ENCODE measurements around the gene SLC7A8.
"Not testable (repeated sequence)": the region's sequence is repeated elsewhere in the genome, so short reads cannot be mapped to it uniquely, and the experiment has no call there.

Gene SLC7A8

DNA sequence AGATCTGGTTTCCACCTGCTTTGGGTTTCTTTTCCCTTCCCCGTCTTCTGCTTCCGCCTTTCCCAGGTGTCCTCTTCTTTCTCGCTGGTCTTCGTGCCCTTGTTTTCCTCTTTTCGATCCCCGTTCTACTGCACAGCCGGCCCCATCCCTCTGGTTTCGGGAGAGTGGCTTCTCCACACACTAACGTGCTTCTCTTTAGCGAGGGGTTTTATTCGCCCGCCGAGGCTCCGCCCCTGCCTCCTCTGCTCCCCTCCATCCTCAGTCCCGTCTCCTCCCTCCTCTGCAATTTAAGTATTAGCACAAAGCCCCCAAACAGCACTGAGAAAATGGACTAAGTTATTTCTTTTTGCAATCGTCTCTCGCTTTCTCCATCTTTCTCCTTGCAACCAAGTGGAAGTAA, at the start of gene SLC7A8:
SLC7A8 (minus strand) TSS at position 182 of the 400 bp plus-strand sequence. CDS start 746 bp downstream, outside the sequence.
- no peak for DNase-seq (ENCODE audit: low read depth in 1 of 2, low spot score in 1 of 2)

DNA sequence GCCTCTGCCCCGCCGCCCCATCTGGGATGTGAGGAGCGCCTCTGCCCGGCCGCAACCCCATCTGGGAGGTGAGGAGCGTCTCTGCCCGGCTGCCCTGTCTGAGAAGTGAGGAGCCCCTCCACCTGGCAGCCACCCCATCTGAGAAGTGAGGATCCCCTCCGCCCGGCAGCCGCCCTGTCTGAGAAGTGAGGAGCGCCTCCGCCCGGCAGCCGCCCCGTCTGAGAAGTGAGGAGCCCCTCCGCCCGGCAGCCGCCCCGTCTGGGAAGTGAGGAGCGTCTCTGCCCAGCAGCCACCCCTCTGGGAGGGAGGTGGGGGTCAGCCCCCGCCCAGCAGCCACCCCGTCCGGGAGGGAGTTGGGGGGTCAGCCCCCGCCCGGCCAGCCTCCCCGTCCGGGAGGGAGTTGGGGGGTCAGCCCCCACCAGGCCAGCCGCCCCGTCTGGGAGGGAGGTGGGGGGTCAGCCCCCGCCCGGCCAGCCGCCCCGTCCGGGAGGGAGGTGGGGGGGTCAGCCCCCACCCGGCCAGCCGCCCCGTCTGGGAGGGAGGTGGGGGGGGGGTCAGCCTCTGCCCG, 48.9 kb upstream of the SLC7A8 start:
- not testable (repeated sequence) for DNase-seq (ENCODE audit: low read depth in 1 of 2, low spot score in 1 of 2)

DNA sequence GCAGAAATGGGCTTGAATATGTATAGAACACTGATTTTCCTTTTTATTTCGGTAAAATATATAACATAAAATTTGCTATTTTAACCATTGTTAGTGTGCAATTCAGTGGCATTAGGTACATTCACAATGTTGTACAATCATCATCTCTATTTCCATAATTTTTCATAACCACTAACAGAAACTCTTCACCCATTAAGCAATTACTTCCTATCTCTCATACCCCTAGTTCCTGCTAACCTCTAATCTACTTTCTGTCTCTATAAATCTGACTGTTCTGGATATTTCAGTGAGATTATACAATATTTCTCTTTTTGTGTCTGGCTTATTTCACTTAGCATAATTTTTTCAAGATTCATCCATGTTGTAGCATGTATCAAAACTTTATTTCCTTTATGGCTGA, 45.4 kb upstream of the SLC7A8 start:
- DNase-seq (ENCODE audit: low read depth in 1 of 2, low spot score in 1 of 2) = no peak

DNA sequence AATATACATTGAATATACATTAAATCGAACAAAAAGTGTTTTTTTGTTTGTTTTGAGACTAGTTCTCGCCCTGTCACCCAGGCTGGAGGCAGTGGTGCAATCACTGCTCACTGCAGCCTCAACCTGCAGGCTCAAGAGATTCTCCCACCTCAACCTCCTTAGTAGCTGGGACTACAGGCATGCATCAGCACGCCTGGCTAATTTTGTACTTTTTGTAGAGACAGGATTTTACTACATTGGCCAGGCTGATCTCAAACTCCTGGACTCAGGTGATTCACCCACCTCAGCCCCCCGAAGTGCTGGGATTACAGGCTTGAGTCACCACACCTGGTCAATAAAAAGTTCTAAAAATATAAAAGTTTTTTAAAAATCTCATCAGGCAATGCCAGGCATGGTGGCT, 44.1 kb upstream of the SLC7A8 start:
- no peak for DNase-seq (ENCODE audit: low read depth in 1 of 2, low spot score in 1 of 2)

DNA sequence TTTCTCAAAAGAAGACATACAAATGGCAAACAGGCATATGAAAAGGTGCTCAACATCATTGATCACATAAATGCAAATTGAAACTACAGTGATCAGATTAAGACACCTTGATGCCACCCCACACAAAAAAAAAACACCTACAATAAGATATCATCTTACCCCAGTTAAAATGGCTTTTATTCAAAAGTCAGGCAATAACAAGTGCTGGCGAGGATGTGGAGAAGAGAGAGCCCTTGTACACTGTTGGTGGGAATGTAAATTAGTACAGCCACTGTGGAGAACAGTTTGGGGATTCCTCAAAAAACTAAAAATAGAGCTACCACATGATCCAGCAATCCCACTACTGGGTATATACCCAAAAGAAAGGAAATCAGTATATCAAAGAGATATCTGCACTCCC, 41.5 kb upstream of the SLC7A8 start:
- not testable (repeated sequence) for DNase-seq (ENCODE audit: low read depth in 1 of 2, low spot score in 1 of 2)

DNA sequence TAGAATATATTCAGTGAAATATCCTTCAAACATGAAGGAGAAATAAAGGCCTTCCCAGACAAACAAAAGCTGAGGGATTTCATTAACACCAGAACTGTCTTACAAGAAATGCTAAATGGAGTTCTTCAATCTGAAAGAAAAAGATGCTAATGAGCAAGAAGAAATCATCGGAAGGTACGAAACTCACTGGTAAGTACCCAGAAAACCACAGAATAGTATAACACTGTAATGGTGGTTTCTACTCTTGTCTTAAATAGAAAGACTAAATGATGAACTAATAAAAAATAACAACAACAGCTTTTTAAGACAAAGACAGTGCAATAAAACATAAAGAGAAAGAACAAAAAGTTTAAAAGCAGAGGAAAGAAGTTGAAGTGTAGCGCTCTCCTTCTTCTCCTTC, 35.6 kb upstream of the SLC7A8 start:
- DNase-seq (ENCODE audit: low read depth in 1 of 2, low spot score in 1 of 2) = no peak

DNA sequence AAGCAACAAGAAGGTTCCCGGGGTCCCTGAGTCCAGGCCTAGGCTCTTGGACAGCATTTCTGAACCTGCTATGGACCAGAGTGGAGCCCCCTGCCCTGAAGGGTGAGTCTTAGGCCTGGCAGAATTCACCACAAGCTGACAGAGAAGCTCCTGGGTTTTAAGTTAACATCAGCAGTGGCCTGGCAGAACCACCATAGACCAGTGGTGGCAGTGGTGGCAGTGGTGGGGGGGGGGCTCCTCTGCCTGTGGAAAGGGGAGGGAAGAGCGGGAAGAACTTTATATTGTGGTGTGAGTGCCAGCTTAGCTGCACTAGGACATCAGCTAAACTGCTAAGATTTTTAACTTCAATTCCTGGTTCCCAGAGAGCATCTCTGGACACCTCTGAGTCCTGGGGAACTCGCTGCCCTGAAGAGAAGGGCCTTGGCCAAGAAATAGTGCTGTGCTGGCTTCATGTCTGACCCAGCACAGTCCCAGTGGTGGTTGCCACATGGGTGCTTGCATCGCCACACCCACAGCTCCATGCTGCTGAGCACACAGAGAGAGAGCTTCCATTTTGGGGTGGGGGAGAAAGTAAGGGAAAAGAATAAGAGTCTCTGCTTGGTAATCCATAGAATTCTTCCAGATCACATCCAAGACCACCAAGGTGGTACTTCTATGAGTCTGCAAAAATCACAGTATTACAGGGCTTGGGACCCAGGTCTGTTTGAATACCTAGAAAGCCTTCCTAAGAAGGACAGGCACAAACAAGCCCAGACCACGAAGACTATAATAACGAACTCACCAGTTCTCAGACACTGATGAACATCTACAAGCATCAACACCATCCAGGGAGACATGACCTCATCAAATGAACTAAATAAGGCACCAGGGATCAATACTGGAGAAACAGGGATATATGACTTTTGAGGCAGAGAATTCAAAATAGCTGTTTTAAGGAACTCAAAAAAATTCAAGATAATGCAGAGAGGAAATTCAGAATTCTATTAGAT, 33.9 kb upstream of the SLC7A8 start:
- no peak for DNase-seq (ENCODE audit: low read depth in 1 of 2, low spot score in 1 of 2)

DNA sequence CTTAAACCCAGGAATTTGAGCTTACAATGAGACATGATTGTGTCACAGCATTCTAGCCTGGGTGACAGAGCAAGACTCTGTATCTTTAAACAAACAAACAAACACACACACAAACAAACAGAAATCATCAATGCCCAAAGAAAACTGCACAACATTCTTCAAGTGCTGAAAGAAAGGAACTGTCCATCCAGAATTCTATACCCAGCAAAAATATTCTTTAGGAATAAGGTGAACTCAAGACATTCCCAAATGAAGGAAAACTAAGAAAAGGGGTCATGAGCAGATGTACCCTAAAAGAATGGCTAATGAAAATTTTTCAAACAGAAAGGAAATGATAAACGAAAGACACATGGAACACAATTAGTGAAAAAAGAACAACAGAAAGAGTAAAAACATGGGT, 32.0 kb upstream of the SLC7A8 start:
- no peak for DNase-seq (ENCODE audit: low read depth in 1 of 2, low spot score in 1 of 2)

DNA sequence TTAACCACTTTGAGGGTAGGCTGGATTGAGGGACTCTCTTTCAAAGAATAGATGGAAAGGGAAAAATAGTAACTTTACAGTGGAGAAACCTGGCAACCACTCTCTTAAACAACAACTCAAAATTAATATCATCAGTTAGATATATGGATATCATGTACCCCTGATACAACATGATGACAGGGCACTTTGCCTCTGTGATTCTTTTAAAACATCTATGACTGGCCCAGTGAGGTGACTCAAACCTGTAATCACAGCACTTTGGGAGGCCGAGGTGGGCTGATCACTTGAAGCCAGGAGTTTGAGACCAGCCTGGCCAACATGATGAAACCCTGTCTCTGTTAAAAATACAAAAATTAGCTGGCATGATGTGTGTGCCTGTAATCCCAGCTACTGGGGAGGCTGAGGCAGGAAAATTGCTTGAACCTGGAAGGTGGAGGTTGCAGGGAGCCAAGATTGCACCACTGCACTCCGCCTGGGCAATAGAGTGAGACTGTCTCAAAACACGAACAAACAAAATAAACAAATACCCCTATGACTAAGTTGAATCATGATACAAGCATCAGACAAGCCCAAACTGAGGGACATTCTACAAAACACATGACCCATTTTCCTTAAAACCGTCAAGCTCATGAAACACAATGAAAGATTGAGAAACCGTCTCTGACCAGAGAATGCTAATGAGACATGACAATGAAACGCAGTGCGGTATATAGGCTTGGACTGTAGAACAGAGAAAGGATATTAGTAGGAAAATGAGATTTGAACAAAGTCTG, 26.4 kb upstream of the SLC7A8 start:
- no peak for DNase-seq (ENCODE audit: low read depth in 1 of 2, low spot score in 1 of 2)

DNA sequence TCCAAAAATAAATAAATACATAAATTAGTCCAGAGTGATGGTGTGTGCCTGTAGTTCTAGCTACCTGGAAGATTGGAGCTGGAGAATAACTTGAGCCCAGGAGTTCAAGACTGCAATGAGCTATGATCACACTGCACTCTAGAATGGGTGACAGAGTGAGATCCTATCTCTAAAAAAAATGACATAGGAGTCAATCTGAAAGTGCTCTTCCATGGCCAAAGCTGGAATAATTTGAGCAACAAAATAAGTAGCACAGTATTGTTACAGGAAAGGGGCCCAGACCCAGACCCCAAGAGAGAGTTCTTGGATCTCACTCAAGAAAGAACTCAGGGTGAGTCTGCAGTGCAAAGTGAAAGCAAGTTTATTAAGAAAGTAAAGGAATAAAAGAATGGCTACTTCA, 24.9 kb upstream of the SLC7A8 start:
- no peak for DNase-seq (ENCODE audit: low read depth in 1 of 2, low spot score in 1 of 2)

DNA sequence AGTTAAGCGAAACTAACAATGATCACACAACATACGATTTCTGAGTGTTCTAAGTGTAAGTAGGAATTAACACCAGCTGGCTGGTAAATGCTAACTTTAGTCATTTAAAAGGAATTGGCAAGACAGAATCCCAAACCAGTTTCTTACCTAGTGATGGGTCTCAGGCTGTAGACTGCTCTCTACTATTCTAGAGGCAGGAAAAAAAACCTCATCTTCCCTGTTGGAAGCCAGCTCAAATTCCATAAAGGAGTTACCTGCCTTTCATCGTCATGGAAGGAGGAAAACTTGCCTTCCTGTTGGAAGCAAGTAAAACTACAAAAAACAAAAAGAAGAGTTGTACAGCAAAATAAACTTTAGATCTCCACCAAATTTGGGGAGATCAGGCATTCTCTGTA, 23.7 kb upstream of the SLC7A8 start:
- DNase-seq (ENCODE audit: low read depth in 1 of 2, low spot score in 1 of 2) = no peak

DNA sequence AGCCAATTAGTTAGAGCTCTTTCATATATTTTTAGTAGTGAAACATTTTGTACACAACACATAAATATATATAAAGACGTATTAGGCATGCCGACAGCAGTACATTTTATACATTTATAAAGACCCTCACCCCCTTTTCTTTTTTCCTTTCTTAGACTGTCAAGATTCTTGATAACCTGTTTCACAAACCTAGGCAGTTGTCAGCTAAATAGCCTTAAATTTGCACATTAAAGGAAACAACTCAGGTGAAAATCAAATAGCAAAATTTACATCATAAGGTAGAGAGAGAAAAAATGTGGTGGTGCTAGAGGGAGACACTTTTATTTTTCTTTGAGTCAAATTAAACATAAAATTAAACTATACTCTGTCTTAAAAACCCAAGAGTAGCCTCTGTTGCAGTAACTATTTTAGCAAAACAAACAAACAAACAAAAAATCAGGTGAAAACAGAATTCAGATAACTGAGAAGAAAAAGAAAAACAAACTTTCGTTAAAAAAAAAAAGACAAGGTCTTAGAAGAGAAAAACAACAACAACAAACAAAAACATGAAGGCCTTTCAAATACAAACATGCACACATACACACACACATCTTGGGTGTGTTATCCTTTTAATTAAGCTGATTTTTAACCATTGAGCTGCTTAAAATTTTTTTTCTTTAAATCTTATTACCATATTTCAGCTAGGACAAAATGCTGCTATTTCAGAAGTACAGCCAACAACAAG, 23.1 kb upstream of the SLC7A8 start:
- no peak for DNase-seq (ENCODE audit: low read depth in 1 of 2, low spot score in 1 of 2)

DNA sequence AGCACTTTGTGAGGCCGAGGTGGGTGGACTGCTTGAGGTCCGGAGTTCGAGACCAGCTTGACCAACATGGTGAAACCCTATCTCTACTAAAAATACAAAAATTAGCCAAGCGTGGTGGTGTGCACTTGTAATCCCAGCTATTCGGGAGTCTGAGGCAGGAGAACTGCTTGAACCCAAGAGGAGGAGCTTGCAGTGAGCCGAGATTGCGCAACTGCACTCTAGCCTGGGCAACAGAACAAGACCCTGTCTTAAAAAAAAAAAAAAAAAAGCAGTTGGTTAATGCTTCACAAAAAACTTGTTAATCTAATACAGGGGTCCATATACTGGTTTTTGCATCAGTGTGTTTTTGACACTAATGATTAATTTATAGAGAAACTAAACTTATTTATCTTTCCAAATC, 18.5 kb upstream of the SLC7A8 start:
- no peak for DNase-seq (ENCODE audit: low read depth in 1 of 2, low spot score in 1 of 2)

DNA sequence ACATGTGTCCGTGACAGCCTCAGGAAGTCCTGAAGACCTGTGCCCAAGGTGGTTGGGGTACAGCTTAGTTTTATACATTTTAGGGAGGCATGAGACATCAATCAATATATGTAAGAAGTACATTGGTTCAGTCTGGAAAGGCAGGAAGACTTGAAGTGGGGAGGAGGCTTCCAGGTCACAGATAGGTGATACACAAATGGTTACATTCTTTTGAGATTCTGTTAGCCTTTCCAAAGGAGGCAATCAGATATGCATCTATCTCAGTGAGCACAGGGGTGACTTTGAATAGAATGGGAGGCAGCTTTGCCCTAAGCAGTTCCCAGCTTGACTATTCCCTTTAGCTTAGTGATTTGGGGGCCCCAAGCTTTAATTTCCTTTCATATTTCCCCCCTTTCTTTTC, 15.7 kb upstream of the SLC7A8 start:
- not testable (repeated sequence) for DNase-seq (ENCODE audit: low read depth in 1 of 2, low spot score in 1 of 2)

DNA sequence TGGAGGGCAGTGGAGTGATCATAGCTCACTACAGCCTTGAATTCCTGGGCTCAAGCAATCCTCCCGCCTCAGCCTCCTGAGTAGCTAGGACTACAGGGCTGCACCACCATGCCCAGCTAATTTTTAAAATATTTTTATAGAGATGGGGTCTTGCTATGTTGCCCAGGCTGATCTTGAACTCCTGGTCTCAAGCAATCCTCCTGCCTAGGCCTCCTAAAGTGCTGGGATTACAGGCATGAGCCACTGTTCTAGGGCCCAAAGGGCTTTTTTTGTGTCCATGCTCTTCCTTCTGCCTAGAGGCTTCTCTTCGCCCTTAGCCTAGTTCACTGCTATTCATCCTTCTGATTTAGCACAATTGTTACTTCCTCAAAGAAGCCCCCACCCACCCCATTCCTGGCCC, 13.0 kb upstream of the SLC7A8 start:
- not testable (repeated sequence) for DNase-seq (ENCODE audit: low read depth in 1 of 2, low spot score in 1 of 2)

DNA sequence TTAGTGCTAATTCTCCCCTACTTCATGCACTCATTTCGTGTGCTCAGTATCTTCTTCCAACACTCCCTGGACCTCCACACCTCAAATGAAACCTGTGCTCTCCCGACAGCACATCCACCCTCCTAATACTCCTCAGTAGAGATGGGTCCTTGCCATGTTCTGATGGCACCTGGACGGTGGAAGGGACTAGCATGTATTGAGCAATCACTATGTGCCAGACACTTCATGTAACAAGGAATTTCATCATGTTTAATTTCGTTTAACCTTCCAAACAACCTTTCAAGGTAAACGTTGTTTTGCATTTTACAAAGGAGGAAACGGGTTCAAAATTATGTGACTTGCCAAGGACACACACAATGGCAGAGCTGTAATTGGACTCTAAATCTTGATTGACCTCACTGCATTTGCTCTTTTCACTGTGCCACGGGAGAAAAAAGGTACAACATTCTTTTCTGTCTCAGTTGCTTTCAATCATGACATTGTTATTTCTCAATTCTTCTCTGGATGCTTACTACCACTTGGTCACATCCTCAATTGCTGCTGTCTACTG, 12.2 kb upstream of the SLC7A8 start:
- DNase-seq (ENCODE audit: low read depth in 1 of 2, low spot score in 1 of 2) = no peak

DNA sequence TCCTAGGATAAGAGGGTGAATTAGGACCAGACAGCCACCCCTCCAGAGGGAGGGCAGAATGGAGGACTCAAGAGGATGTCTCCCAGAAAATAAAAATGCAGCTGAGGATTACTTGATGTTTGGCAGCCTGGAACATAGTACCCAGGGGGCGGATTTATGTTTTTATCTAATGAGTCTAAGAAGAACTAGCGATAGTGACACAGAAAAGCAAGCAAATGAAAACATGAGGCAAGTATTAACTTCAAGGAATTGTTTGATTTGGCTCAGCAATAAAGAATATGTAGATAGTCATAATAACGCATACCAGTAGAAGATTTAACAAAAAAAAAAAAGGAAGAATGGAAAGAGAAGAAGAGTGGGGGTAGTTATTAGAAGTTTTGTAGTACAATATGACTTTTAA, 10.0 kb upstream of the SLC7A8 start:
- no peak for DNase-seq (ENCODE audit: low read depth in 1 of 2, low spot score in 1 of 2)

DNA sequence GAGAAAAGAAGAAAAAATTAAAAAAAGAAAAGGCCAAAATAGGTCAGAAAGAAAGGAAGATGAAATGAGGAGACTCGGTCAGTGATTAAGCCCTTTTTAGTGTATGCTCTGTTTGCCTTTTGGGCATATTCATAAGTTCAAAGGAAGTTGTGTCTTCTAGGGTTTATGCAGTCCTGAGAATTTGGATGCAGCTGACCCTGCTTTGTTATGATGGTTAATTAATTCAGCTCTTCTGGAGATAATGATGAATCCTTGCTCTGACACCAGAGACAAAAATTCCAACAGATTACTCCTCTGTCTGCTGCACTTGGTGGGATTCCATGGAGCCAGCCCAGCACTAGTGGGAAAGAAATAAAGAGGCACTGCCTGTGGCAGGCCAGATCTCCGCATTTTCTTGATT, 4.5 kb upstream of the SLC7A8 start:
- DNase-seq (ENCODE audit: low read depth in 1 of 2, low spot score in 1 of 2) = no peak

DNA sequence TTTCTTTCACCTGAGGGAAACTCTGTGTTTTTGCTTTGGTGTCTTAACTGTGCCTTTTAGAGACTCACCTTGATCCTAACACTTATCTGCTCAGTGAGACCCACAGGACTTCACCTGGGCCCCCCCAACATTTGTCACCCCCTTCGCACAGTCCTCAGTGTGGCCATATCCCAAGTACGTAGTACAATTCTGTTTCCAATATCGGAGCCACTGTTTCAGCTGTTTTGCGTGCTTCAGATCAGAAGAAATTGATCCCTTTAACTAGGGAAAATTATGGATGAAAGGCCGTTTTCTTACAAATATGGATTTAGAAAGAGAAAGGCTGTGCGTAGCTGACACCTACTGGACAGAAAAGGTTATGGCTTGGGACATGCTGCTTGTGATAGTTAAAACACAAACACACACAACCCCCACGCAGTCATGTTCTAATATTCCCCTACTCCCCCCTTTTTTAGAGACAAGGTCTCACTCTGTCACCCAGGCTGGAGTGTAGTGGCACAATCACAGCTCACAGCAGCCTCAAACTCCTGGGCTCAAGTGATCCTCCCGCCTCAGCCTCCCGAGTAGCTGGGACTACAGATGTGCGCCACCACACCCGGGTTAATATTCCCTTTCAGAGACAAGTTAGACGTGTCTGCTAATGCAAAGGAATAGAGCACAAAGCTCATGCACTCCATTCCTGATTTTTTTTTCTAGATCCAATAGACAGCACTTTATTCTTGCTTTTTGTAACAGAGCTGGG, 3.6 kb upstream of the SLC7A8 start:
- peak in 1 of 2 donors; percentile 11 for DNase-seq (ENCODE audit: low read depth in 1 of 2, low spot score in 1 of 2)

DNA sequence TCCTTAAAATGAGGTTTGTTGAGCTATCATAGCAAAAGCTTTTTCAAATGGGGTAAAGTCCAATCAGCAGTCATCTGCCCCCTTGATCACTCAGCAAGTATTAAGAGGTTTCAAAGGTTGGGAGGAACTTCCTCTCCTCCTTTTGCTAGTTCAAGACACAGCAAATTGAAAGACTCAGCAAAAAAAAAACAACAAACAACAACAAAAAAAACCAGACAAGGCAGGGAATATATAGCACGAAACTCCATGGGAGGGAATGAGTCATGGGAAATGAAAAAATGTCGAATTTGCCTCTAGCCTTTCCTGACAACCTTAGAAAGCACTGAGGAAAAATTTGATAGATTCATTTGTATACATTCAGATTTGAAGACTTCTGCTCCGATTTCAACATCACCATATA, 1.6 kb upstream of the SLC7A8 start:
- DNase-seq (ENCODE audit: low read depth in 1 of 2, low spot score in 1 of 2) = no peak

Data from activated CD4-positive, alpha-beta T cell treated with anti-CD3 and anti-CD28 coated beads, Interleukin-2, amount 50 U/mL, for 24 hours (primary cell).